ENCODE measurements around the gene SCMH1.

Gene SCMH1

GRCh38 chr1:41286992-41287391 lies 44.9 kb upstream of the SCMH1 start:
- TF ChIP-seq EZH2phosphoT487 (IDR thresholded peaks at IDR 0.05; ENCODE audit: borderline replicate concordance, low read length) (no peak), CTCF (IDR thresholded peaks at IDR 0.05; ENCODE audit: low read depth, low read length, poor library complexity, severe bottlenecking) (no peak)
- H3K9me3 ChIP-seq (ENCODE audit: control insufficient read depth, insufficient read depth, low read length) = no peaks in the 10 kb centered on the region
- no peak overlapping the region for H3K4me2 ChIP-seq (ENCODE audit: low read length)
- H3K27me3 ChIP-seq (ENCODE audit: control insufficient read depth, low read length) = peaks cover 29% of the 10 kb centered on the region
- H3K79me2 ChIP-seq (ENCODE audit: control insufficient read depth, low read length) = no peaks in the 10 kb centered on the region
- no peaks in the 10 kb centered on the region for H3K9me2 ChIP-seq (replicated peaks; ENCODE audit: control insufficient read depth, low read length)
- H3K4me3 ChIP-seq (ENCODE audit: low read length) = no peak overlapping the region
- 0 out of 2 replicates have a peak, but pooled peaks cover 4% of the 10 kb centered on the region for H3K4me1 ChIP-seq (ENCODE audit: control insufficient read depth, low read length)
- H4K20me1 ChIP-seq (ENCODE audit: control insufficient read depth, insufficient read depth, low read depth, low read length) = no peaks in the 10 kb centered on the region
- no peak overlapping the region for H3K27ac ChIP-seq (ENCODE audit: low read depth, low read length)
- no peaks in the 10 kb centered on the region for H3K36me3 ChIP-seq (ENCODE audit: control insufficient read depth, low read length)
- H3F3A ChIP-seq (ENCODE audit: control insufficient read depth, insufficient read depth) = no peaks in the 10 kb centered on the region

- H3K36me3 ChIP-seq (ENCODE audit: control insufficient read depth, low read length) = no peaks in the 10 kb centered on the region
- peaks cover 29% of the 10 kb centered on the region for H3K27me3 ChIP-seq (ENCODE audit: control insufficient read depth, low read length)
- H3K9me3 ChIP-seq (ENCODE audit: control insufficient read depth, insufficient read depth, low read length) = no peaks in the 10 kb centered on the region
- no peaks in the 10 kb centered on the region for H3K9me2 ChIP-seq (replicated peaks; ENCODE audit: control insufficient read depth, low read length)
- H3F3A ChIP-seq (ENCODE audit: control insufficient read depth, insufficient read depth) = no peaks in the 10 kb centered on the region
- H4K20me1 ChIP-seq (ENCODE audit: control insufficient read depth, insufficient read depth, low read depth, low read length) = no peaks in the 10 kb centered on the region
- H3K4me2 ChIP-seq (ENCODE audit: low read length) = no peak overlapping the region
- 0 out of 2 replicates have a peak, but pooled peaks cover 4% of the 10 kb centered on the region for H3K4me1 ChIP-seq (ENCODE audit: control insufficient read depth, low read length)
- no peaks in the 10 kb centered on the region for H3K79me2 ChIP-seq (ENCODE audit: control insufficient read depth, low read length)
- no peak for TF ChIP-seq EZH2phosphoT487 (IDR thresholded peaks at IDR 0.05; ENCODE audit: borderline replicate concordance, low read length)
- no peak for TF ChIP-seq CTCF (IDR thresholded peaks at IDR 0.05; ENCODE audit: low read depth, low read length, poor library complexity, severe bottlenecking)
- no peak overlapping the region for H3K4me3 ChIP-seq (ENCODE audit: low read length)
- no peak overlapping the region for H3K27ac ChIP-seq (ENCODE audit: low read depth, low read length)
Observed at GRCh38 chr1:41286486-41286885, 44.4 kb upstream of the SCMH1 start.

GRCh38 chr1:41285818-41286217 lies 43.7 kb upstream of the SCMH1 start:
- Histone ChIP-seq H3K9me2 (replicated peaks; ENCODE audit: control insufficient read depth, low read length) (no peaks in the 10 kb centered on the region), H3K4me3 (ENCODE audit: low read length) (no peak overlapping the region), H4K20me1 (ENCODE audit: control insufficient read depth, insufficient read depth, low read depth, low read length) (no peaks in the 10 kb centered on the region), H3K36me3 (ENCODE audit: control insufficient read depth, low read length) (no peaks in the 10 kb centered on the region), H3K4me1 (ENCODE audit: control insufficient read depth, low read length) (0 out of 2 replicates have a peak, but pooled peaks cover 4% of the 10 kb centered on the region), H3K79me2 (ENCODE audit: control insufficient read depth, low read length) (no peaks in the 10 kb centered on the region), H3K27me3 (ENCODE audit: control insufficient read depth, low read length) (peaks cover 29% of the 10 kb centered on the region), H3K27ac (ENCODE audit: low read depth, low read length) (no peak overlapping the region), H3K4me2 (ENCODE audit: low read length) (no peak overlapping the region), H3F3A (ENCODE audit: control insufficient read depth, insufficient read depth) (no peaks in the 10 kb centered on the region), H3K9me3 (ENCODE audit: control insufficient read depth, insufficient read depth, low read length) (no peaks in the 10 kb centered on the region)
- TF ChIP-seq EZH2phosphoT487 (IDR thresholded peaks at IDR 0.05; ENCODE audit: borderline replicate concordance, low read length) = no peak
- no peak for TF ChIP-seq CTCF (IDR thresholded peaks at IDR 0.05; ENCODE audit: low read depth, low read length, poor library complexity, severe bottlenecking)
